Activated CD4-positive, alpha-beta T cell treated with anti-CD3 and anti-CD28 coated beads for 24 hours (primary cell): Measurements from ENCODE around the gene ST6GALNAC1.

ENCODE experiments used
- DNase-seq, 2 donors: peaks; one replicate each; pipeline ENCODE4 v3.0.0-alpha.2; 2020; ENCODE audit warnings: low read depth in 2 of 2

ST6GALNAC1 gene

GRCh38 chr17:76676629-76677028 lies 33.1 kb upstream of the ST6GALNAC1 start:
- no peak for DNase-seq

- DNase-seq: no peak
Observed at GRCh38 chr17:76675648-76676047, 32.1 kb upstream of the ST6GALNAC1 start.

- no peak for DNase-seq
Observed at GRCh38 chr17:76674600-76674999, 31.0 kb upstream of the ST6GALNAC1 start.

- no peak for DNase-seq
Observed at GRCh38 chr17:76673729-76674128, 30.2 kb upstream of the ST6GALNAC1 start.

- no peak for DNase-seq
Observed at GRCh38 chr17:76672892-76673291, 29.3 kb upstream of the ST6GALNAC1 start.

- DNase-seq: no peak
Observed at GRCh38 chr17:76672270-76672851, 28.8 kb upstream of the ST6GALNAC1 start.

GRCh38 chr17:76671912-76672262 lies 28.3 kb upstream of the ST6GALNAC1 start:
- no peak for DNase-seq

- DNase-seq: peak; percentile 98
Observed at GRCh38 chr17:76671123-76671911, 27.8 kb upstream of the ST6GALNAC1 start.

- no peak for DNase-seq
Observed at GRCh38 chr17:76670718-76671122, 27.2 kb upstream of the ST6GALNAC1 start.

- no peak for DNase-seq
Observed at GRCh38 chr17:76670020-76670717, 26.6 kb upstream of the ST6GALNAC1 start.

- DNase-seq: no peak
Observed at GRCh38 chr17:76667786-76668453, 24.4 kb upstream of the ST6GALNAC1 start.

- no peak for DNase-seq
Observed at GRCh38 chr17:76667491-76667755, 23.9 kb upstream of the ST6GALNAC1 start.

GRCh38 chr17:76660656-76661042 lies 17.1 kb upstream of the ST6GALNAC1 start:
- no peak for DNase-seq

- no peak for DNase-seq
Observed at GRCh38 chr17:76659928-76660655, 16.5 kb upstream of the ST6GALNAC1 start.

GRCh38 chr17:76658242-76658662 lies 14.7 kb upstream of the ST6GALNAC1 start:
- no peak for DNase-seq

- DNase-seq: no peak
Observed at GRCh38 chr17:76657505-76658241, 14.1 kb upstream of the ST6GALNAC1 start.

- no peak for DNase-seq
Observed at GRCh38 chr17:76654408-76654807, 10.9 kb upstream of the ST6GALNAC1 start.

GRCh38 chr17:76650504-76650903 lies 6.9 kb upstream of the ST6GALNAC1 start:
- DNase-seq: no peak

- no peak for DNase-seq
Observed at GRCh38 chr17:76646712-76647111, 3.2 kb upstream of the ST6GALNAC1 start.

- DNase-seq: no peak
Observed at GRCh38 chr17:76645481-76645880, 1.9 kb upstream of the ST6GALNAC1 start.

GRCh38 chr17:76644995-76645394 lies 1.4 kb upstream of the ST6GALNAC1 start:
- DNase-seq: no peak
